C4-2B (cell line): ENCODE results near the gene KANK4.

Experiments used
- CTCF ChIP-seq: fragments of 450-650 bp; conservative IDR thresholded peaks from 2 replicates; pipeline ENCODE4 v1.5.1; 2017; ENCODE audit warnings: mild to moderate bottlenecking
- ZFX ChIP-seq: fragments of 450-650 bp; IDR thresholded peaks from 2 replicates; pipeline ENCODE4 v1.6.1; 2017

- TF ChIP-seq CTCF: no peak
- no peak for TF ChIP-seq ZFX
These were observed 50.9 kb downstream of the KANK4 start for GRCh38 chr1:62268315-62268714.
